HepG2 (cell line): ENCODE results near the gene C19orf73. TPM values are rescaled to one million over a fixed set of nuclear protein-coding genes. Genes with fewer than 3 reads are reported as not detected.
A peak's percentile ranks its signal among the peaks of the same experiment; 100 is the strongest.

Experiments used
- AHR ChIP-seq: IDR thresholded peaks from 2 replicates; pipeline ENCODE4 v1.6.1; 2018; ENCODE audit warnings: missing genetic modification reagents, missing compliant biosample characterization
- DMAP1 ChIP-seq: IDR thresholded peaks from 2 replicates; pipeline ENCODE4 v1.6.1; 2016
- ETV5 ChIP-seq: IDR thresholded peaks from 2 replicates; pipeline ENCODE4 v1.6.1; 2018; ENCODE audit warnings: missing biosample characterization, missing genetic modification reagents, inconsistent platforms, borderline replicate concordance
- KLF12 ChIP-seq: sonication (generic); formaldehyde crosslinking; IDR thresholded peaks from 2 replicates; pipeline ENCODE4 v1.4.0; 2020; ENCODE audit warnings: missing genetic modification reagents, borderline replicate concordance
- MED13 ChIP-seq: sonication (generic); formaldehyde crosslinking; IDR thresholded peaks from 2 replicates; pipeline ENCODE4 v1.5.0; 2020; ENCODE audit warnings: missing genetic modification reagents
- MEIS2 ChIP-seq: sonication (generic); formaldehyde crosslinking; IDR thresholded peaks from 2 replicates; pipeline ENCODE4 v1.9.0; 2021; ENCODE audit warnings: mild to moderate bottlenecking, missing genetic modification reagents
- NR3C1 ChIP-seq: sonication (generic); formaldehyde crosslinking; IDR thresholded peaks from 2 replicates; pipeline ENCODE4 v1.4.0; 2020; ENCODE audit warnings: missing genetic modification reagents
- RFX5 ChIP-seq: IDR thresholded peaks from 2 replicates; pipeline ENCODE4 v1.6.1; 2011; ENCODE audit warnings: low read depth, low read length, improper control_type of control experiment
- SP2 ChIP-seq: sonication (generic); formaldehyde crosslinking; IDR thresholded peaks from 2 replicates; pipeline ENCODE4 v1.5.1; 2020; ENCODE audit warnings: mild to moderate bottlenecking, missing genetic modification reagents
- SRSF4 ChIP-seq: fragments of 200-400 bp; formaldehyde crosslinking; IDR thresholded peaks from one replicate; pipeline ENCODE4 v1.6.1; 2018; ENCODE audit warnings: mild to moderate bottlenecking, low read depth, low read length, moderate library complexity; ENCODE audit not compliant: poor library complexity, severe bottlenecking
- ZNF652 ChIP-seq: IDR thresholded peaks from 2 replicates; pipeline ENCODE4 v1.6.1; 2016; ENCODE audit warnings: low read depth, borderline replicate concordance
- polyA plus RNA-seq, 8 experiments: library from polyadenylated mRNA; depleted of rRNA in 3 of 8; stranded (reverse) in 7 of 8; unstranded in 1 of 8; fragments of >200 nt; fragmentation: Illumina TruSeq in 4 of 8; extraction: Trizol in 4 of 8; gene quantifications; 2 replicates each; pipeline versions ENCODE4 v1.2.1 to v1.2.3, GENCODE V29; 2011 to 2016; ENCODE audit warnings: low read depth in 4 of 8, missing spikeins in 1 of 8, mixed read lengths in 1 of 8; ENCODE audit not compliant: insufficient read depth in 1 of 8
- total RNA-seq, 5 experiments: library from RNA; depleted of rRNA; stranded (reverse); fragments of >200 nt; fragmentation: Illumina TruSeq; extraction: Trizol; gene quantifications; 2 replicates each; pipeline ENCODE4 v1.2.3, GENCODE V29; 2016; ENCODE audit warnings: low read depth in 1 of 5
- TF ChIP-seq, protein P1 (sequence below): sonication (generic); formaldehyde crosslinking; IDR thresholded peaks from 2 replicates; pipeline ENCODE4 v1.5.1; 2020; ENCODE audit warnings: missing genetic modification reagents, mild to moderate bottlenecking, borderline replicate concordance
- TF ChIP-seq, protein P2 (sequence below): sonication (generic); formaldehyde crosslinking; IDR thresholded peaks from 2 replicates; pipeline ENCODE4 v1.5.0; 2020; ENCODE audit warnings: missing genetic modification reagents
- TF ChIP-seq, protein P3 (sequence below): sonication (generic); formaldehyde crosslinking; IDR thresholded peaks from 2 replicates; pipeline ENCODE4 v1.4.0; 2020; ENCODE audit warnings: missing genetic modification reagents
- TF ChIP-seq, protein P4 (sequence below): sonication (generic); formaldehyde crosslinking; IDR thresholded peaks from 2 replicates; pipeline ENCODE4 v1.5.1; 2020; ENCODE audit warnings: mild to moderate bottlenecking, missing genetic modification reagents
- TF ChIP-seq, protein P5 (sequence below): sonication (generic); formaldehyde crosslinking; IDR thresholded peaks from 2 replicates; pipeline ENCODE4 v1.9.0; 2022; ENCODE audit warnings: missing genetic modification reagents, mild to moderate bottlenecking, borderline replicate concordance

C19orf73 gene
- total and polyA plus RNA-seq, 2 of the 13 experiments (the other 11 are each of a cell fraction or from before 2014, with no cell fraction given) = 1.4 to 1.5 TPM

DNA sequence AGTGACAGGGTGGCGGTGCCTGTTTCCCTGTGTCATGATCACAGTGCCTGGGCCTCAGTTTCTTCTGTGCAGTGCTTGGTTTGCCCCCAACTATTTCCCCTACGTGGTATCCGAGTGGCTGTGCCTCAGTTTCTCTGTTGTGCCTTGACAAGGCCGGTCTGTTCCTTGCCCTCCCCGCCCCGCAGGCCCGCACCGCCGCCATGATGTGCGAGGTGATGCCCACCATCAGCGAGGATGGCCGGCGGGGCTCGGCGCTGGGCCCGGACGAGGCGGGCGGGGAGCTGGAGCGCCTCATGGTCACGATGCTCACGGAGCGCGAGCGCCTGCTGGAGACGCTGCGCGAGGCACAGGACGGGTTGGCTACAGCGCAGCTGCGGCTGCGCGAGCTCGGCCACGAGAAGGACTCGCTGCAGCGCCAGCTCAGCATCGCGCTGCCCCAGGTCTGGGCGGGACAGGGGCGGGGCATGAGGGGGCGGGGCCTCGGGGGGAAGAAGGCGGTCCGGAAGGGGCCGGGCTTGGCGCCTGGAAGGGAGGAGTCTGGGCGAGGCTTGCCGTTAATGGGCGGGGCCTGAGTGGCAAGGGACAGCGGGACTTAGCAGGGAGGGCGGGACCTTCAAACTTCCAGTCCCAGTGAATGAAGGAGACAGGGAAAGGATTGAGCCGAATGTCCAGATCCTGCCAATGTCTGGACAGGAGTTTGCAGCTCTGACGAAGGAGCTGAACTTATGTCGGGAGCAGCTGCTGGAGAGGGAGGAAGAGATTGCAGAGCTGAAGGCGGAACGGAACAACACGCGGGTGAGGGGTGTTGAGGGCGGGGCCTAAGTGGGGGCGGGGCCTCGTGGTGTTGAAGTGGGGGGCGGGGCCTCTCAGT lies 9.0 kb upstream of the C19orf73 start (continued):
- TF ChIP-seq, protein P1, sequence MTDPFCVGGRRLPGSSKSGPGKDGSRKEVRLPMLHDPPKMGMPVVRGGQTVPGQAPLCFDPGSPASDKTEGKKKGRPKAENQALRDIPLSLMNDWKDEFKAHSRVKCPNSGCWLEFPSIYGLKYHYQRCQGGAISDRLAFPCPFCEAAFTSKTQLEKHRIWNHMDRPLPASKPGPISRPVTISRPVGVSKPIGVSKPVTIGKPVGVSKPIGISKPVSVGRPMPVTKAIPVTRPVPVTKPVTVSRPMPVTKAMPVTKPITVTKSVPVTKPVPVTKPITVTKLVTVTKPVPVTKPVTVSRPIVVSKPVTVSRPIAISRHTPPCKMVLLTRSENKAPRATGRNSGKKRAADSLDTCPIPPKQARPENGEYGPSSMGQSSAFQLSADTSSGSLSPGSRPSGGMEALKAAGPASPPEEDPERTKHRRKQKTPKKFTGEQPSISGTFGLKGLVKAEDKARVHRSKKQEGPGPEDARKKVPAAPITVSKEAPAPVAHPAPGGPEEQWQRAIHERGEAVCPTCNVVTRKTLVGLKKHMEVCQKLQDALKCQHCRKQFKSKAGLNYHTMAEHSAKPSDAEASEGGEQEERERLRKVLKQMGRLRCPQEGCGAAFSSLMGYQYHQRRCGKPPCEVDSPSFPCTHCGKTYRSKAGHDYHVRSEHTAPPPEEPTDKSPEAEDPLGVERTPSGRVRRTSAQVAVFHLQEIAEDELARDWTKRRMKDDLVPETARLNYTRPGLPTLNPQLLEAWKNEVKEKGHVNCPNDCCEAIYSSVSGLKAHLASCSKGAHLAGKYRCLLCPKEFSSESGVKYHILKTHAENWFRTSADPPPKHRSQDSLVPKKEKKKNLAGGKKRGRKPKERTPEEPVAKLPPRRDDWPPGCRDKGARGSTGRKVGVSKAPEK (CRISPR knock-in tag) = peak; percentile 70; the same call in 1 of the 2 replicates
- TF ChIP-seq, protein P2, sequence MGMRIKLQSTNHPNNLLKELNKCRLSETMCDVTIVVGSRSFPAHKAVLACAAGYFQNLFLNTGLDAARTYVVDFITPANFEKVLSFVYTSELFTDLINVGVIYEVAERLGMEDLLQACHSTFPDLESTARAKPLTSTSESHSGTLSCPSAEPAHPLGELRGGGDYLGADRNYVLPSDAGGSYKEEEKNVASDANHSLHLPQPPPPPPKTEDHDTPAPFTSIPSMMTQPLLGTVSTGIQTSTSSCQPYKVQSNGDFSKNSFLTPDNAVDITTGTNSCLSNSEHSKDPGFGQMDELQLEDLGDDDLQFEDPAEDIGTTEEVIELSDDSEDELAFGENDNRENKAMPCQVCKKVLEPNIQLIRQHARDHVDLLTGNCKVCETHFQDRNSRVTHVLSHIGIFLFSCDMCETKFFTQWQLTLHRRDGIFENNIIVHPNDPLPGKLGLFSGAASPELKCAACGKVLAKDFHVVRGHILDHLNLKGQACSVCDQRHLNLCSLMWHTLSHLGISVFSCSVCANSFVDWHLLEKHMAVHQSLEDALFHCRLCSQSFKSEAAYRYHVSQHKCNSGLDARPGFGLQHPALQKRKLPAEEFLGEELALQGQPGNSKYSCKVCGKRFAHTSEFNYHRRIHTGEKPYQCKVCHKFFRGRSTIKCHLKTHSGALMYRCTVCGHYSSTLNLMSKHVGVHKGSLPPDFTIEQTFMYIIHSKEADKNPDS (CRISPR knock-in tag) = peak; percentile 88; the same call in 1 of the 2 replicates
- TF ChIP-seq MED13 (CRISPR knock-in tag) (peak; percentile 93), DMAP1 (CRISPR knock-in tag) (peak; percentile 82; the same call in 1 of the 2 replicates), AHR (peak; percentile 95), ETV5 (CRISPR knock-in tag) (peak; percentile 77), MEIS2 (CRISPR knock-in tag) (peak; percentile 97), KLF12 (peak; percentile 87; the same call in 1 of the 2 replicates), SP2 (peak; percentile 70), RFX5 (no peak), ZNF652 (CRISPR knock-in tag) (no peak; the same call in 1 of the 2 replicates), SRSF4 (no peak), NR3C1 (CRISPR knock-in tag) (0 out of 2 replicates have a peak, but pooled peaks have one; percentile 57)
- TF ChIP-seq, protein P3, sequence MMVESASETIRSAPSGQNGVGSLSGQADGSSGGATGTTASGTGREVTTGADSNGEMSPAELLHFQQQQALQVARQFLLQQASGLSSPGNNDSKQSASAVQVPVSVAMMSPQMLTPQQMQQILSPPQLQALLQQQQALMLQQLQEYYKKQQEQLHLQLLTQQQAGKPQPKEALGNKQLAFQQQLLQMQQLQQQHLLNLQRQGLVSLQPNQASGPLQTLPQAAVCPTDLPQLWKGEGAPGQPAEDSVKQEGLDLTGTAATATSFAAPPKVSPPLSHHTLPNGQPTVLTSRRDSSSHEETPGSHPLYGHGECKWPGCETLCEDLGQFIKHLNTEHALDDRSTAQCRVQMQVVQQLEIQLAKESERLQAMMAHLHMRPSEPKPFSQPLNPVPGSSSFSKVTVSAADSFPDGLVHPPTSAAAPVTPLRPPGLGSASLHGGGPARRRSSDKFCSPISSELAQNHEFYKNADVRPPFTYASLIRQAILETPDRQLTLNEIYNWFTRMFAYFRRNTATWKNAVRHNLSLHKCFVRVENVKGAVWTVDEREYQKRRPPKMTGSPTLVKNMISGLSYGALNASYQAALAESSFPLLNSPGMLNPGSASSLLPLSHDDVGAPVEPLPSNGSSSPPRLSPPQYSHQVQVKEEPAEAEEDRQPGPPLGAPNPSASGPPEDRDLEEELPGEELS (CRISPR knock-in tag) = peak; percentile 68; the same call in 1 of the 2 replicates
- TF ChIP-seq, protein P4, sequence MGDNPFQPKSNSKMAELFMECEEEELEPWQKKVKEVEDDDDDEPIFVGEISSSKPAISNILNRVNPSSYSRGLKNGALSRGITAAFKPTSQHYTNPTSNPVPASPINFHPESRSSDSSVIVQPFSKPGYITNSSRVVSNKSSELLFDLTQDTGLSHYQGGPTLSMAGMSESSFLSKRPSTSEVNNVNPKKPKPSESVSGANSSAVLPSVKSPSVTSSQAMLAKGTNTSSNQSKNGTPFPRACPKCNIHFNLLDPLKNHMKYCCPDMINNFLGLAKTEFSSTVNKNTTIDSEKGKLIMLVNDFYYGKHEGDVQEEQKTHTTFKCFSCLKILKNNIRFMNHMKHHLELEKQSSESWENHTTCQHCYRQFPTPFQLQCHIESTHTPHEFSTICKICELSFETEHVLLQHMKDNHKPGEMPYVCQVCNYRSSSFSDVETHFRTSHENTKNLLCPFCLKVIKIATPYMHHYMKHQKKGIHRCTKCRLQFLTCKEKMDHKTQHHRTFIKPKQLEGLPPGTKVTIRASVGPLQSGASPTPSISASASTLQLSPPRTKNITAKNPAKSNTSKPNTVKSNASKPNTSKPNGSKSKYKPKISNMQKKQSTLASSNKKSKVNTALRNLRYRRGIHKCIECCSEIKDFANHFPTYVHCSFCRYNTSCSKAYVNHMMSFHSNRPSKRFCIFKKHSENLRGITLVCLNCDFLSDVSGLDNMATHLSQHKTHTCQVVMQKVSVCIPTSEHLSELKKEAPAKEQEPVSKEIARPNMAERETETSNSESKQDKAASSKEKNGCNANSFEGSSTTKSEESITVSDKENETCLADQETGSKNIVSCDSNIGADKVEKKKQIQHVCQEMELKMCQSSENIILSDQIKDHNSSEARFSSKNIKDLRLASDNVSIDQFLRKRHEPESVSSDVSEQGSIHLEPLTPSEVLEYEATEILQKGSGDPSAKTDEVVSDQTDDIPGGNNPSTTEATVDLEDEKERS (CRISPR knock-in tag) = peak; percentile 43; the same call in 1 of the 2 replicates
- TF ChIP-seq, protein P5, sequence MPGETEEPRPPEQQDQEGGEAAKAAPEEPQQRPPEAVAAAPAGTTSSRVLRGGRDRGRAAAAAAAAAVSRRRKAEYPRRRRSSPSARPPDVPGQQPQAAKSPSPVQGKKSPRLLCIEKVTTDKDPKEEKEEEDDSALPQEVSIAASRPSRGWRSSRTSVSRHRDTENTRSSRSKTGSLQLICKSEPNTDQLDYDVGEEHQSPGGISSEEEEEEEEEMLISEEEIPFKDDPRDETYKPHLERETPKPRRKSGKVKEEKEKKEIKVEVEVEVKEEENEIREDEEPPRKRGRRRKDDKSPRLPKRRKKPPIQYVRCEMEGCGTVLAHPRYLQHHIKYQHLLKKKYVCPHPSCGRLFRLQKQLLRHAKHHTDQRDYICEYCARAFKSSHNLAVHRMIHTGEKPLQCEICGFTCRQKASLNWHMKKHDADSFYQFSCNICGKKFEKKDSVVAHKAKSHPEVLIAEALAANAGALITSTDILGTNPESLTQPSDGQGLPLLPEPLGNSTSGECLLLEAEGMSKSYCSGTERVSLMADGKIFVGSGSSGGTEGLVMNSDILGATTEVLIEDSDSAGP = peak; percentile 93
